H1 (cell line): ENCODE data around the gene EIF3J. TPM values are rescaled to one million over a fixed set of nuclear protein-coding genes. Genes with fewer than 3 reads are reported as not detected.

Experiments used
- EZH2 ChIP-seq: fragments of 200-600 bp; sonication (generic); IDR thresholded peaks from 2 replicates; pipeline ENCODE4 v1.7.1; 2012; ENCODE audit warnings: low read depth, mild to moderate bottlenecking, moderate library complexity, low read length, inconsistent platforms; ENCODE audit not compliant: severe bottlenecking
- GABPA ChIP-seq: IDR thresholded peaks from 2 replicates; pipeline ENCODE4 v1.6.1; 2011; ENCODE audit warnings: mild to moderate bottlenecking, low read length, moderate library complexity, borderline replicate concordance; ENCODE audit not compliant: insufficient read depth
- KDM4A ChIP-seq: IDR thresholded peaks from one replicate; pipeline ENCODE4 v1.7.1; 2012; ENCODE audit warnings: low read depth, mild to moderate bottlenecking, moderate library complexity, low read length, inconsistent platforms; ENCODE audit not compliant: severe bottlenecking
- RAD21 ChIP-seq, 2 experiments: IDR thresholded peaks in 1 of 2; conservative IDR thresholded peaks in 1 of 2; 2 replicates each; pipeline ENCODE4 v1.6.1; 2011; ENCODE audit warnings: low read depth in 2 of 2, low read length in 2 of 2, improper control_type of control experiment in 1 of 2, inconsistent platforms in 1 of 2, mild to moderate bottlenecking in 1 of 2, moderate library complexity in 1 of 2
- RBBP5 ChIP-seq: IDR thresholded peaks from 2 replicates; pipeline ENCODE4 v1.7.1; 2012; ENCODE audit warnings: low read depth, mild to moderate bottlenecking, inconsistent platforms, low read length, moderate library complexity, borderline replicate concordance
- SIRT6 ChIP-seq: IDR thresholded peaks from one replicate; pipeline ENCODE4 v1.7.1; 2012; ENCODE audit warnings: low read length, inconsistent platforms
- SP4 ChIP-seq: IDR thresholded peaks from 2 replicates; pipeline ENCODE4 v1.6.1; 2012; ENCODE audit warnings: low read length, inconsistent platforms
- TCF12 ChIP-seq: IDR thresholded peaks from 2 replicates; pipeline ENCODE4 v1.6.1; 2011; ENCODE audit warnings: low read depth, mild to moderate bottlenecking, low read length
- ZNF274 ChIP-seq: IDR thresholded peaks from 2 replicates; pipeline ENCODE4 v1.7.0; 2012; ENCODE audit warnings: low read length, borderline replicate concordance; ENCODE audit errors: extremely low read depth
- polyA plus RNA-seq, 7 experiments: library from polyadenylated mRNA; depleted of rRNA in 3 of 7; stranded (reverse) in 5 of 7; unstranded in 2 of 7; fragments of >200 nt in 5 of 7; fragments of 200-250 nt in 2 of 7; gene quantifications; 1 replicate in 5 of 7; 2 replicates in 1 of 7; 4 replicates in 1 of 7; pipeline versions ENCODE4 v1.2.1 to v1.2.3, GENCODE V29; 2011 to 2013; ENCODE audit warnings: missing spikeins in 2 of 7, mixed read lengths in 2 of 7
- total RNA-seq: library from RNA; stranded (reverse); fragmentation: NEBNext Ultra II Directional; extraction: Animal tissue kit (Norgen Biotek cat#: 25700); gene quantifications from 2 replicates; pipeline ENCODE4 v1.2.1, GENCODE V29; 2021
- TF ChIP-seq, protein P1 (sequence below): fragments of 300-600 bp; sonication (generic); IDR thresholded peaks from 2 replicates; pipeline ENCODE4 v1.7.1; 2012; ENCODE audit warnings: low read length, moderate library complexity, mild to moderate bottlenecking, inconsistent platforms; ENCODE audit not compliant: insufficient replicate concordance
- TF ChIP-seq, protein P2 (sequence below): IDR thresholded peaks from 2 replicates; pipeline ENCODE4 v1.6.1; 2011; ENCODE audit warnings: low read depth, mild to moderate bottlenecking, low read length; ENCODE audit not compliant: insufficient read depth

Gene EIF3J
- total and polyA plus RNA-seq, 2 of the 8 experiments (the other 6 are each of a cell fraction or from before 2014, with no cell fraction given), result 26.8 to 119 TPM

DNA sequence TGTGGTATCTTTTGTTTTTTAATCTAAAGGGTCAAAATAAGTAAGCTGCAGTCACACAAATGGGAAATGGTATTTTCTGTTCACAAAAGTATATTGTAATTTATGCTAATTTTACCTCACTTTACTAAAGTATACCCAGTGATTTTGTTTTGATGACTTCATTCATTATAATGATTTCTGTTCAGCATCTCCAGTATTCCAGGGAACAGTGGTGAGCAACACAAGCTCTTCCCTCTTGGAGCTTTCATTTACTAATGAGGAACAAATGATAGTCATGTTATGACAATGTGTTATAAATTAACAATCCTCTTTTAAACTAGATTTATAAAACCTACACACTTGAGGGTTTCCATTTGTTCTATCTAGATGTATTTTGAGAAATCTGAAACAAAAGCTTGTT lies 20.5 kb upstream of the EIF3J start (continued):
- TF ChIP-seq, protein P1, sequence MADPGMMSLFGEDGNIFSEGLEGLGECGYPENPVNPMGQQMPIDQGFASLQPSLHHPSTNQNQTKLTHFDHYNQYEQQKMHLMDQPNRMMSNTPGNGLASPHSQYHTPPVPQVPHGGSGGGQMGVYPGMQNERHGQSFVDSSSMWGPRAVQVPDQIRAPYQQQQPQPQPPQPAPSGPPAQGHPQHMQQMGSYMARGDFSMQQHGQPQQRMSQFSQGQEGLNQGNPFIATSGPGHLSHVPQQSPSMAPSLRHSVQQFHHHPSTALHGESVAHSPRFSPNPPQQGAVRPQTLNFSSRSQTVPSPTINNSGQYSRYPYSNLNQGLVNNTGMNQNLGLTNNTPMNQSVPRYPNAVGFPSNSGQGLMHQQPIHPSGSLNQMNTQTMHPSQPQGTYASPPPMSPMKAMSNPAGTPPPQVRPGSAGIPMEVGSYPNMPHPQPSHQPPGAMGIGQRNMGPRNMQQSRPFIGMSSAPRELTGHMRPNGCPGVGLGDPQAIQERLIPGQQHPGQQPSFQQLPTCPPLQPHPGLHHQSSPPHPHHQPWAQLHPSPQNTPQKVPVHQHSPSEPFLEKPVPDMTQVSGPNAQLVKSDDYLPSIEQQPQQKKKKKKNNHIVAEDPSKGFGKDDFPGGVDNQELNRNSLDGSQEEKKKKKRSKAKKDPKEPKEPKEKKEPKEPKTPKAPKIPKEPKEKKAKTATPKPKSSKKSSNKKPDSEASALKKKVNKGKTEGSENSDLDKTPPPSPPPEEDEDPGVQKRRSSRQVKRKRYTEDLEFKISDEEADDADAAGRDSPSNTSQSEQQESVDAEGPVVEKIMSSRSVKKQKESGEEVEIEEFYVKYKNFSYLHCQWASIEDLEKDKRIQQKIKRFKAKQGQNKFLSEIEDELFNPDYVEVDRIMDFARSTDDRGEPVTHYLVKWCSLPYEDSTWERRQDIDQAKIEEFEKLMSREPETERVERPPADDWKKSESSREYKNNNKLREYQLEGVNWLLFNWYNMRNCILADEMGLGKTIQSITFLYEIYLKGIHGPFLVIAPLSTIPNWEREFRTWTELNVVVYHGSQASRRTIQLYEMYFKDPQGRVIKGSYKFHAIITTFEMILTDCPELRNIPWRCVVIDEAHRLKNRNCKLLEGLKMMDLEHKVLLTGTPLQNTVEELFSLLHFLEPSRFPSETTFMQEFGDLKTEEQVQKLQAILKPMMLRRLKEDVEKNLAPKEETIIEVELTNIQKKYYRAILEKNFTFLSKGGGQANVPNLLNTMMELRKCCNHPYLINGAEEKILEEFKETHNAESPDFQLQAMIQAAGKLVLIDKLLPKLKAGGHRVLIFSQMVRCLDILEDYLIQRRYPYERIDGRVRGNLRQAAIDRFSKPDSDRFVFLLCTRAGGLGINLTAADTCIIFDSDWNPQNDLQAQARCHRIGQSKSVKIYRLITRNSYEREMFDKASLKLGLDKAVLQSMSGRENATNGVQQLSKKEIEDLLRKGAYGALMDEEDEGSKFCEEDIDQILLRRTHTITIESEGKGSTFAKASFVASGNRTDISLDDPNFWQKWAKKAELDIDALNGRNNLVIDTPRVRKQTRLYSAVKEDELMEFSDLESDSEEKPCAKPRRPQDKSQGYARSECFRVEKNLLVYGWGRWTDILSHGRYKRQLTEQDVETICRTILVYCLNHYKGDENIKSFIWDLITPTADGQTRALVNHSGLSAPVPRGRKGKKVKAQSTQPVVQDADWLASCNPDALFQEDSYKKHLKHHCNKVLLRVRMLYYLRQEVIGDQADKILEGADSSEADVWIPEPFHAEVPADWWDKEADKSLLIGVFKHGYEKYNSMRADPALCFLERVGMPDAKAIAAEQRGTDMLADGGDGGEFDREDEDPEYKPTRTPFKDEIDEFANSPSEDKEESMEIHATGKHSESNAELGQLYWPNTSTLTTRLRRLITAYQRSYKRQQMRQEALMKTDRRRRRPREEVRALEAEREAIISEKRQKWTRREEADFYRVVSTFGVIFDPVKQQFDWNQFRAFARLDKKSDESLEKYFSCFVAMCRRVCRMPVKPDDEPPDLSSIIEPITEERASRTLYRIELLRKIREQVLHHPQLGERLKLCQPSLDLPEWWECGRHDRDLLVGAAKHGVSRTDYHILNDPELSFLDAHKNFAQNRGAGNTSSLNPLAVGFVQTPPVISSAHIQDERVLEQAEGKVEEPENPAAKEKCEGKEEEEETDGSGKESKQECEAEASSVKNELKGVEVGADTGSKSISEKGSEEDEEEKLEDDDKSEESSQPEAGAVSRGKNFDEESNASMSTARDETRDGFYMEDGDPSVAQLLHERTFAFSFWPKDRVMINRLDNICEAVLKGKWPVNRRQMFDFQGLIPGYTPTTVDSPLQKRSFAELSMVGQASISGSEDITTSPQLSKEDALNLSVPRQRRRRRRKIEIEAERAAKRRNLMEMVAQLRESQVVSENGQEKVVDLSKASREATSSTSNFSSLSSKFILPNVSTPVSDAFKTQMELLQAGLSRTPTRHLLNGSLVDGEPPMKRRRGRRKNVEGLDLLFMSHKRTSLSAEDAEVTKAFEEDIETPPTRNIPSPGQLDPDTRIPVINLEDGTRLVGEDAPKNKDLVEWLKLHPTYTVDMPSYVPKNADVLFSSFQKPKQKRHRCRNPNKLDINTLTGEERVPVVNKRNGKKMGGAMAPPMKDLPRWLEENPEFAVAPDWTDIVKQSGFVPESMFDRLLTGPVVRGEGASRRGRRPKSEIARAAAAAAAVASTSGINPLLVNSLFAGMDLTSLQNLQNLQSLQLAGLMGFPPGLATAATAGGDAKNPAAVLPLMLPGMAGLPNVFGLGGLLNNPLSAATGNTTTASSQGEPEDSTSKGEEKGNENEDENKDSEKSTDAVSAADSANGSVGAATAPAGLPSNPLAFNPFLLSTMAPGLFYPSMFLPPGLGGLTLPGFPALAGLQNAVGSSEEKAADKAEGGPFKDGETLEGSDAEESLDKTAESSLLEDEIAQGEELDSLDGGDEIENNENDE, result no peak
- TF ChIP-seq, protein P2, sequence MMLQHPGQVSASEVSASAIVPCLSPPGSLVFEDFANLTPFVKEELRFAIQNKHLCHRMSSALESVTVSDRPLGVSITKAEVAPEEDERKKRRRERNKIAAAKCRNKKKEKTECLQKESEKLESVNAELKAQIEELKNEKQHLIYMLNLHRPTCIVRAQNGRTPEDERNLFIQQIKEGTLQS, result no peak
- no peak for TF ChIP-seq RAD21 (IDR thresholded peaks at IDR 0.05 in 1 of 2, conservative IDR thresholded peaks at IDR 0.05 in 1 of 2; ENCODE audit: low read depth in 2 of 2, low read length in 2 of 2)
- TF ChIP-seq KDM4A, result no peak
- TF ChIP-seq ZNF274, result no peak
- no peak for TF ChIP-seq SIRT6
- no peak for TF ChIP-seq SP4
- TF ChIP-seq EZH2, result no peak
- no peak for TF ChIP-seq TCF12
- no peak for TF ChIP-seq RBBP5
- TF ChIP-seq GABPA, result no peak
